Adipocyte (in vitro differentiated cells): ENCODE data around the gene LCP1.
"Not testable (repeated sequence)": the region's sequence is repeated elsewhere in the genome, so short reads cannot be mapped to it uniquely, and the experiment has no call there.

Experiments used
- DNase-seq: peaks from one replicate; pipeline ENCODE4 v3.0.0-alpha.2; 2015; ENCODE audit warnings: low read depth
- H3K27me3 ChIP-seq: replicated peaks from 2 replicates; pipeline ENCODE4 v1.7.0; 2013; ENCODE audit warnings: mild to moderate bottlenecking, low read length, moderate library complexity; ENCODE audit not compliant: control insufficient read depth, insufficient read depth
- H3K36me3 ChIP-seq: 2 replicates; pipeline ENCODE4 v1.7.0; 2013; ENCODE audit warnings: low read length, mild to moderate bottlenecking, moderate library complexity; ENCODE audit not compliant: control insufficient read depth, insufficient read depth, severe bottlenecking
- H3K4me1 ChIP-seq: 2 replicates; pipeline ENCODE4 v1.7.0; 2013; ENCODE audit warnings: mild to moderate bottlenecking, low read length, moderate library complexity; ENCODE audit not compliant: control insufficient read depth, insufficient read depth
- H3K4me3 ChIP-seq: 2 replicates; pipeline ENCODE4 v1.7.0; 2013; ENCODE audit warnings: mild to moderate bottlenecking, low read length, moderate library complexity
- H3K9ac ChIP-seq: 2 replicates; pipeline ENCODE4 v1.7.0; 2013; ENCODE audit warnings: mild to moderate bottlenecking, low read length, moderate library complexity
- H3K9me3 ChIP-seq: 2 replicates; pipeline ENCODE4 v1.7.0; 2013; ENCODE audit warnings: mild to moderate bottlenecking, low read length, moderate library complexity; ENCODE audit not compliant: control insufficient read depth

The LCP1 gene, protein sequence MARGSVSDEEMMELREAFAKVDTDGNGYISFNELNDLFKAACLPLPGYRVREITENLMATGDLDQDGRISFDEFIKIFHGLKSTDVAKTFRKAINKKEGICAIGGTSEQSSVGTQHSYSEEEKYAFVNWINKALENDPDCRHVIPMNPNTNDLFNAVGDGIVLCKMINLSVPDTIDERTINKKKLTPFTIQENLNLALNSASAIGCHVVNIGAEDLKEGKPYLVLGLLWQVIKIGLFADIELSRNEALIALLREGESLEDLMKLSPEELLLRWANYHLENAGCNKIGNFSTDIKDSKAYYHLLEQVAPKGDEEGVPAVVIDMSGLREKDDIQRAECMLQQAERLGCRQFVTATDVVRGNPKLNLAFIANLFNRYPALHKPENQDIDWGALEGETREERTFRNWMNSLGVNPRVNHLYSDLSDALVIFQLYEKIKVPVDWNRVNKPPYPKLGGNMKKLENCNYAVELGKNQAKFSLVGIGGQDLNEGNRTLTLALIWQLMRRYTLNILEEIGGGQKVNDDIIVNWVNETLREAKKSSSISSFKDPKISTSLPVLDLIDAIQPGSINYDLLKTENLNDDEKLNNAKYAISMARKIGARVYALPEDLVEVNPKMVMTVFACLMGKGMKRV

DNA sequence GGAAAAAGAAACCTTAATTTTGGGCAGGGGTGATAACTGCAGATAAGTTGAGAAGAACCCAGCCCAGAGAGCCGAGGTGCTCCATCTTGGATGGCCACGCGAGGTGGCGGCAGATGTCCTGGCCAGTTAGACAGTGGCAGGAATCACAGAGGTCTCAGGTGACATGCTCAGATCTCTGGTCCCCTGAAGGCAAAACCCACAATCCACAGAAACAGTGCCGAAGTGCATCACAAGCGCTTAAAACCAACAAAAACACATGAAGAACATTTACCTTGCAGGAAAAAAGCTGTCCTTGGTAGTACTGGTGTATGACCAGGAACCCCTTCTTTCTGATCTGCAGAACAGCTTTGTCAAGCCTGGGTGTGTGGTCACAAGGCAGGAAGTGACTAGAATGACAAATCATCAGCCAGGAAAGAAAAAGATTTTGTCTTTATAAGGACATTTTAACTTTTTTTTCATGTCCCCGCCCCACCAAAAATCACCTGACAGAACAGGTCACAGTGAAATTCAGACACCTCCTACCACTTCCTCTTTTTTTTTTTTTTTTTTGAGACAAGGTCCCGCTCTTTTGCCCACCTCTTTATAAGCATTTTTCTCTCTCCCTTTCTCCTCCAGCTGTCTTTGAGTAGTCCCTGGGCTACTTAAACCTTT lies at the start of gene LCP1:
Gene LCP1, minus strand, starts transcription at position 338 of the 651 bp plus-strand sequence. CDS start 22,515 bp downstream, outside the sequence.
- H3K36me3 ChIP-seq: no peaks in the 10 kb centered on the region
- H3K9me3 ChIP-seq: no peaks in the 10 kb centered on the region
- no peak within 1 kb of the TSS for H3K4me3 ChIP-seq
- no peaks in the 10 kb centered on the region for H3K27me3 ChIP-seq
- no peak within 1 kb of the TSS for H3K9ac ChIP-seq
- H3K4me1 ChIP-seq: no peaks in the 10 kb centered on the region
- DNase-seq: no peak

DNA sequence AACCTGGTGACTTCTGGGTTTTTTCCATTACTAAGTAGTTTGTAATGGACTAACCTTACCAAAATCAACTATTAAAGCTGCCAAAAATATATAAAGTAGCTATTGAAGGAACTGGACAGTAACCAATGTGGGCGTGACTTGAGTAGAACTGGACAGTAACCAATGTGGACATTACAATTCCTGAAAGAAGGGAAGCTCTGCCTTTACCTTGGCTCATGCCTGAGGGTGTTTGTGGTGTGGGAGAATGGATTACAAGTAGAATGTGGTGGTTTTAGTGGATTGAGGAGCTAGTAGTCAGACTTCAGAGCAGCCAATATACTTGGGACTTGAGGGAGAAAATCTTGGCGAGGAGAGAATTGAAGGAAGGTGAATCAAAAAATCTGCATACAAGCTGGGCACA lies 47.3 kb upstream of the LCP1 start:
- no peak for DNase-seq
- no peak overlapping the region for H3K9ac ChIP-seq
- H3K4me1 ChIP-seq: no peaks in the 10 kb centered on the region
- H3K4me3 ChIP-seq: no peak overlapping the region
- no peaks in the 10 kb centered on the region for H3K36me3 ChIP-seq
- no peaks in the 10 kb centered on the region for H3K9me3 ChIP-seq
- H3K27me3 ChIP-seq: no peaks in the 10 kb centered on the region

DNA sequence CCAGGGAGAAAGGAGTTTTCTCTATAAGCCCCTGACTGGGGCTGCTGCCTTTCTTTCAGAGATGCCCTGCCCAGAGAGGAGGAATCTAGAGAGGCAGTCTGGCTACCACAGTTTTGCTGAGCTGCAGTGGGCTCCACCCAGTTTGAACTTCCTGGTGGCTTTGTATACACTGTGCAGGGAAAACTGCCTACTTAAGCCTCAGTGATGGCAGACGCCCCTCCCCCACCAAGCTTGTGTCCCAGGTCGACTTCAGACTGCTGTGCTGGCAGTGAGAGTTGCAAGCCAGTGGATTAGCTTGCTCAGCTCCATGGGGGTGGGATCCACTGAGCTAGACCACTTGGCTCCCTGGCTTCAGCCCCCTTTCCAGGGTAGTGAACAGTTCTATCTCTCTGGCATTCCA lies 38.3 kb upstream of the LCP1 start:
- H3K9ac ChIP-seq, DNase-seq, H3K4me3 ChIP-seq, H3K27me3 ChIP-seq, H3K36me3 ChIP-seq, H3K9me3 ChIP-seq, H3K4me1 ChIP-seq: not testable (repeated sequence)

DNA sequence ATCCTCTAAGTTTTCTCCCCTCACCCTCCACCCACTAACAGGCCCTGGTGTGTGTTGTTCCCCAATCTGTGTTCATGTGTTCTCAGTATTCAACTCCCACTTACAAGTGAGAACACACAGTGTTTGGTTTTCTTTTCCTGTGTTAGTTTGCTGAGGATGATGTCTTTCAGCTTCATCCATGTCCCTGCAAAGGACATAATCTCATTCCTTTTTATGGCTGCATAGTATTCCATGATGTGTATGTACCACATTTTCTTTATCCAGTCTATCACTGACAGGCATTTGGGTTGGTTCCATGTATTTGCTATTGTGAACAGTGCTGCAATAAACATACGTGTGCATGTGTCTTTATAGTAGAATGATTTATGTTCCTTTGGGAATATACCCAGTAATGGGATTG lies 32.8 kb upstream of the LCP1 start:
- H3K4me3 ChIP-seq, H3K4me1 ChIP-seq, H3K9me3 ChIP-seq, DNase-seq, H3K9ac ChIP-seq, H3K36me3 ChIP-seq, H3K27me3 ChIP-seq: not testable (repeated sequence)

DNA sequence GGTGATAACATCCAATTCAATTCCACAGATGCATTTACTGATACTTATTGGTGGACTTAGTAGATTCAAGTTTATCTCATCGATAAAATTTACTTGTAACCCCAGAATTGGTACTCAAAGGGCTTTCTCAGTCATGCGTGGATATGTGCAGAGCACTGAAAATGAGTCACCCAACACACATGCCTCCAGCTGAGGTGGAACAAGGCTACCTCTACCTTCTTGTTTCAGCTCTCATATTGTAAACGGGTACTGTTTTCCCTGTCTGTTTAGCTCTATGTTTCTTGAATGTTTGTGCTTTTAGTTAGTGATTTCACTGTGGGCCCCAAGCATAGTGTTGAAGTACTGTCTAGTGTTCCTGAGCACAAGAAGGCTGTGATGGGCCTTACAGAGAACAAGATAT lies 31.3 kb upstream of the LCP1 start:
- no peak overlapping the region for H3K4me3 ChIP-seq
- H3K4me1 ChIP-seq: peaks cover 4% of the 10 kb centered on the region
- H3K36me3 ChIP-seq: no peaks in the 10 kb centered on the region
- H3K27me3 ChIP-seq: no peaks in the 10 kb centered on the region
- DNase-seq: no peak
- H3K9me3 ChIP-seq: no peaks in the 10 kb centered on the region
- no peak overlapping the region for H3K9ac ChIP-seq

DNA sequence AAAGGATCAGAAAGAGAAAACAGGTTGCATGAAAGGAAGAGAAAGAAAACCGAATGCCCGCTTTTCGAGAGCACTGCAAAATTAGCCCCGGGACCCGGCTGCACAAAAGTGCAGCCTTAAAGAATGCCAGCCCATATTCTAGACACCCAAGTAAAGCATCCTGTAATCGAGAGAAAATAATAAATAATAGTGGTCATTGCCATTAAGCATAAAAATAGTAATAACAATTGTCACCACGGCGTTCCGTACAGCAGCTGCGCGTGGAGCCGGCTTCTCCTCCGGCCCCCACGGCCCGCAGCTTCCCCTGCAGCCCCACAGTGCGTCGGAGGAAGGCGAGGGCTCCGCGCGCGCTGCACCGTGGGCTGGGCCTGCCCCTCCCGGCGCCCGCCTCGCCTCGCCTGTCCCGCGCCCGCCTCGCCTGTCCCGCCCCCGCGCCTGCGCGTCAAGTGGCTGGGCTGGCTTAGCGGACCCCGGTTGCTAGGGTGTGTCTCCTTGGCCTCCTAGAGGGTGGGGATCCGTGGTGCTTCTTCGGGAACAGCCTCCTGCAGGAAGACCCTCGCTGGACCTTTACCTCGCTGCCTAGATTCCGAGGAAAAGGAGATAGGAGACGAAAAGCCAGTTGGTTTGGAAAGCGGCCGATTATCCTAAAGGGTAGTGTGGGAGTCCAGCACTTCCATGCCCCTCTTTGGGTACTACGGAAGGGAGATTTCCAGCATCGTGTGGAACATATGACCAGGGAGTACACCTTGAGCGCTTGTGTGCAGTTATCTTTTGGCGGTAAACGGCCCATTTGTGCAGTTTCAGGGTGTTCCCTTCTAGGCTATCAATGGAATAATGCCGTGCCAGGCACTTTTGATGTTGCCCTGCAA lies 29.7 kb upstream of the LCP1 start, which contains the start of gene LRRC63:
Gene LRRC63, plus strand, starts transcription at position 446 of the 869 bp plus-strand sequence. CDS start 1,107 bp downstream, outside the sequence.
- peak; percentile 69 for DNase-seq

DNA sequence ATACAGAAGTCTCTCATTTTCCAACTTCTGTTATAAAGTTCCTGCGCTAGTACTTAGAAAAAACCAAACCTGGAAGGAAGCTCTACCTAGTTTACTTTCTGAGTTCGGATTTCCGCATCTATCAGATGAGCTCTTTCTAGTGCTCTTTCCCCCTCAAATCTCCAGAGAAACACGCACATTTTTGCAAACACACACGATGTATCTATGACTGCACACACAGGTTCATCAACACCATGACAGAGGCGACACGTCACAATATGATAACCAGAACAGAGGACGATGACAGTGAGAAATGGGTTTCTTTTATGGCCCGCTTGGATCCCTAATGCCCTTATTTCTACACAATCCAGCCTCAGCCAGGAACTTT lies 29.1 kb upstream of the LCP1 start:
- H3K9ac ChIP-seq: peak overlapping the region; percentile 85
- H3K27me3 ChIP-seq: no peaks in the 10 kb centered on the region
- peak overlapping the region; percentile 97 for H3K4me3 ChIP-seq
- H3K36me3 ChIP-seq: no peaks in the 10 kb centered on the region
- peak; percentile 1 for DNase-seq
- H3K9me3 ChIP-seq: no peaks in the 10 kb centered on the region
- peaks cover 4% of the 10 kb centered on the region for H3K4me1 ChIP-seq

More for the DNA sequence above, 29.7 kb upstream of the LCP1 start, which contains the start of gene LRRC63:
- Histone ChIP-seq H3K4me3 (peak within 1 kb of the TSS; percentile 97), H3K4me1 (peaks cover 4% of the 10 kb centered on the region), H3K27me3 (no peaks in the 10 kb centered on the region), H3K9me3 (no peaks in the 10 kb centered on the region), H3K9ac (peak within 1 kb of the TSS; percentile 85), H3K36me3 (no peaks in the 10 kb centered on the region)

DNA sequence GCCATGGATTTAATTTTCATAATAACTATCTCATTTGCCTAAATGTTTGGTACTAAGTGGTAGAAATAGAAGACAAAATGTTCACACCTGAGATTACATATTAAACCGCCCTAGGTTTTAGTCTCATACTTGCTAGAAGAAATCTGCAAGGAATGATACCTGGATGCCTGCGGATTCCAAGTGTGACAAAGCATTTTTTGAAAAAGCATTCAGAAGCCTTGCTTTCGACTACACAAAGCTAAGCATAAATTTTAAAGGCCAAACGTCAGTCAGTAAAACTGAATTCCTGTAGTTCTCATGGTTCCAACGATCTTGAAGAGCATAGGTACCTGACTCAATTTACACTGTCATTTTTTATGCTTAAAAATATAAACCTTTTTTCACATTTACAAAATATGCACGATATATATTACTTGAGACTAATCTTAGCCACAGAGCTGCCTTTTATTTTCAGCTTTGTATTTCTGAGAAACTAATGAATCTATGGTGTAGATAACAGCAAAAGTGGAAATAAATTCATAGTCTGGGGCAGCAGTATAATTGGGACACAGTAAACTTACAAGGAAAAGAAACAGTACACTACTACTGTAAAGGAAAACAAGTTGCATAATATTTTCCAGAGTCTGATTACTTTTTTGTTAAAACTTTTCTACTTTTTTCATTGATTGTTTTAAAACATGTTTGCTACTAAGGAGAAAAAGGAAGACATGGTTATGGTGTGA lies 28.5 kb upstream of the LCP1 start:
- peak overlapping the region; percentile 97 for H3K4me3 ChIP-seq
- H3K36me3 ChIP-seq: no peaks in the 10 kb centered on the region
- no peak for DNase-seq
- no peaks in the 10 kb centered on the region for H3K27me3 ChIP-seq
- peak overlapping the region; percentile 85 for H3K9ac ChIP-seq
- H3K9me3 ChIP-seq: no peaks in the 10 kb centered on the region
- H3K4me1 ChIP-seq: peaks cover 4% of the 10 kb centered on the region

DNA sequence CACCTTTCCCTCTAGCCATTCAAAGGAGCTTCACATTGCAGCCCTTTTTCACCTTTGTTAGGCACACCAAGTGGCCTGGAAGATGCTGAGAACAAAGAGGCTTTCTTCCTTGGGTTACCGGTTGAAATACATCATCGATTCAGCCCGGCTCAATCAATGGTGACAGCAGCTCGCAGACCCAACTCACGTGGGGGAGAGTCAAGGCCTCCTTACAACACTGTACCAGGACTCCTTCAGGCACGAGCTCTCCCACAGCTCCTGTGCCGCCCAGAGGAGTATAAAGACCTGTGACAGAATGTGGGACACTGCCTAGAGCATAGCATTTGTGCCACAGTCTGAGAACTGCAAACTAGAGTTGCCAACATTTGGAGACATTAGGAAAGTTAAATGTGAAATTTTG lies 25.9 kb upstream of the LCP1 start:
- no peak overlapping the region for H3K9ac ChIP-seq
- peaks cover 7% of the 10 kb centered on the region for H3K4me1 ChIP-seq

DNA sequence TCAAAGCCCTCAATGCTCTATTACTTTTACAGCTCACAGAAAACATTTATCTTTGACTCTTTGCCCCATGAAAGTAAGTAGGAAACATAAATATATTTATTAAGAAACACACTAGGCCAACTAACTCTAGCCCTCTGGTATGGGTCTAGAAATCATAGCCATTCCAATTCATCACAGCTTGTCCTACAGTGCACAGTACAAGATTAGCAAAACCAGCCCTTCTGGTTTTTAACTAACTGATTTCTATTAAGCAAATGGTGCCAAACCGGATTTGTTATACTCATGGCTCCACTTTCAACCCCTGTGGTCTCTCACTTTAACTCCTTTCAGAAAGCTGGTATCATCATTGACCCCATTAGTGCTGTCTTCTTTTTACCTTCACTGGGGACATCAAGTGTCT lies 24.2 kb upstream of the LCP1 start:
- no peak for DNase-seq

More for the DNA sequence above, 25.9 kb upstream of the LCP1 start:
- H3K4me3 ChIP-seq: no peak overlapping the region
- no peaks in the 10 kb centered on the region for H3K36me3 ChIP-seq
- H3K27me3 ChIP-seq: no peaks in the 10 kb centered on the region
- no peaks in the 10 kb centered on the region for H3K9me3 ChIP-seq
- DNase-seq: no peak

More for the DNA sequence above, 24.2 kb upstream of the LCP1 start:
- Histone ChIP-seq H3K9me3 (no peaks in the 10 kb centered on the region), H3K36me3 (no peaks in the 10 kb centered on the region), H3K4me3 (no peak overlapping the region), H3K4me1 (peaks cover 6% of the 10 kb centered on the region), H3K27me3 (no peaks in the 10 kb centered on the region), H3K9ac (no peak overlapping the region)
